Endothelial cell of umbilical vein (primary cell): ENCODE results near the gene PMAIP1. TPM values are rescaled to one million over a fixed set of nuclear protein-coding genes. Genes with fewer than 3 reads are reported as not detected.

Experiments used
- BruUV-seq: library from RNA; stranded (reverse); fragments of 400-500 nt; replicated peaks from 2 replicates; lab custom pipeline; 2021; lab: Mats Ljungman, UMichigan
- CTCF ChIA-PET: fragments of 300-600, 350-600 bp; sonication (Branson Sonifier 250); formaldehyde crosslinking; loops from one replicate; lab custom pipeline; 2021; ENCODE audit warnings: antibody characterized with exemption, inconsistent platforms; lab: Charles Lee
- POLR2A ChIA-PET: fragments of 300-600, 350-600 bp; sonication (Branson Sonifier 250); formaldehyde crosslinking; loops from one replicate; lab custom pipeline; 2021; ENCODE audit warnings: antibody characterized with exemption, inconsistent platforms; lab: Charles Lee
- DNase-seq: peaks from one replicate; pipeline ENCODE4 v3.0.0-alpha.2; 2011; ENCODE audit warnings: low read depth, low spot score
- FAIRE-seq: peaks from 2 replicates; lab custom pipeline; 2011; peaks lifted over from hg19 to GRCh38; lab: Jason Lieb, UNC
- H2AFZ ChIP-seq: 2 replicates; pipeline ENCODE4 v1.6.0; 2012; ENCODE audit warnings: low read depth, low read length, control low read depth, inconsistent platforms
- H3K27ac ChIP-seq: 2 replicates; pipeline ENCODE4 v1.5.1; 2011; ENCODE audit warnings: low read depth, mild to moderate bottlenecking, control low read depth, low read length, moderate library complexity; ENCODE audit not compliant: insufficient read depth
- H3K27me3 ChIP-seq, 2 experiments: 2 replicates each; pipeline versions ENCODE4 v1.6.0 to v1.6.1; 2011; ENCODE audit warnings: low read length in 2 of 2, mixed read lengths in 1 of 2; ENCODE audit not compliant: control insufficient read depth in 2 of 2, insufficient read depth in 2 of 2
- H3K36me3 ChIP-seq, 2 experiments: 2 replicates in 1 of 2; 3 replicates in 1 of 2; pipeline ENCODE4 v1.5.1; 2011; ENCODE audit warnings: low read length in 2 of 2, mild to moderate bottlenecking in 1 of 2, moderate library complexity in 1 of 2; ENCODE audit not compliant: control insufficient read depth in 2 of 2, insufficient read depth in 2 of 2; ENCODE audit errors: extremely low read depth in 1 of 2
- H3K4me1 ChIP-seq: 3 replicates; pipeline ENCODE4 v1.5.1; 2011; ENCODE audit warnings: mild to moderate bottlenecking, low read length; ENCODE audit not compliant: control insufficient read depth, insufficient read depth; ENCODE audit errors: extremely low read depth
- H3K4me2 ChIP-seq: 2 replicates; pipeline ENCODE4 v1.6.1; 2011; ENCODE audit warnings: low read length, control low read depth, mixed read lengths; ENCODE audit not compliant: insufficient read depth
- H3K4me3 ChIP-seq, 3 experiments: fragments of 200-600 bp in 1 of 3; sonication (generic), shearing (Covaris generic) in 1 of 3; replicated peaks in 1 of 3; 2 replicates each; pipeline ENCODE4 v1.5.1; 2011 to 2016; ENCODE audit warnings: control low read depth in 3 of 3, low read length in 3 of 3, mild to moderate bottlenecking in 2 of 3, inconsistent platforms in 1 of 3, low read depth in 1 of 3, moderate library complexity in 1 of 3; ENCODE audit not compliant: insufficient read depth in 1 of 3
- H3K79me2 ChIP-seq: 2 replicates; pipeline ENCODE4 v1.6.0; 2012; ENCODE audit warnings: low read length, inconsistent platforms; ENCODE audit not compliant: control insufficient read depth, insufficient read depth
- H3K9ac ChIP-seq: replicated peaks from 2 replicates; pipeline ENCODE3; 2011; ENCODE audit warnings: low read length, control low read depth; ENCODE audit not compliant: insufficient read depth; ENCODE audit errors: extremely low read depth
- H3K9me1 ChIP-seq: replicated peaks from 3 replicates; pipeline ENCODE4 v1.6.0; 2011; ENCODE audit warnings: mild to moderate bottlenecking, low read length; ENCODE audit not compliant: control insufficient read depth, insufficient read depth; ENCODE audit errors: extremely low read depth
- H3K9me3 ChIP-seq: replicated peaks from 2 replicates; pipeline ENCODE4 v1.5.1; 2012; ENCODE audit warnings: low read length, inconsistent platforms; ENCODE audit not compliant: control insufficient read depth, insufficient read depth
- H4K20me1 ChIP-seq: replicated peaks from 2 replicates; pipeline ENCODE3; 2011; ENCODE audit warnings: mild to moderate bottlenecking, low read length; ENCODE audit not compliant: control insufficient read depth, insufficient read depth; ENCODE audit errors: extremely low read depth
- EZH2 ChIP-seq: IDR thresholded peaks from 2 replicates; pipeline ENCODE4 v1.6.1; 2012; ENCODE audit warnings: borderline replicate concordance, low read depth, mild to moderate bottlenecking, moderate library complexity, low read length, inconsistent platforms; ENCODE audit not compliant: severe bottlenecking
- GATA2 ChIP-seq: IDR thresholded peaks from 2 replicates; pipeline ENCODE4 v1.7.0; 2011; ENCODE audit warnings: low read depth, mild to moderate bottlenecking, moderate library complexity, mixed read lengths, low read length; ENCODE audit not compliant: insufficient read length, insufficient read depth
- POLR2A ChIP-seq: IDR thresholded peaks from 2 replicates; pipeline ENCODE4 v1.6.1; 2012; ENCODE audit warnings: low read depth, mild to moderate bottlenecking, control low read depth, low read length
- POLR2AphosphoS5 ChIP-seq: IDR thresholded peaks from 2 replicates; pipeline ENCODE4 v1.6.1; 2012; ENCODE audit warnings: low read depth, mild to moderate bottlenecking, control low read depth, low read length, moderate library complexity; ENCODE audit not compliant: insufficient read depth
- dilution Hi-C: fragments of 300-500 bp; cut with MboI; formaldehyde crosslinking; loops from one replicate; pipeline ENCODE4 v1.15.0; 2019; ENCODE audit warnings: low sequenced_read_pairs; ENCODE audit not compliant: extremely low pct_ligation_motif_present
- intact Hi-C: fragments of 100-400 bp; cut with micrococcal nuclease; formaldehyde crosslinking; loops from one replicate; pipeline ENCODE4 v1.10.0; 2022
- polyA plus RNA-seq, 4 experiments: library from polyadenylated mRNA; depleted of rRNA in 3 of 4; stranded (reverse) in 3 of 4; unstranded in 1 of 4; fragments of >200 nt; gene quantifications; 2 replicates each; pipeline versions ENCODE4 v1.2.1 to v1.2.3, GENCODE V29; 2011 to 2012; ENCODE audit warnings: missing spikeins in 1 of 4
- total RNA-seq: library from RNA; stranded (reverse); gene quantifications from 2 replicates; pipeline ENCODE4 v1.2.3, GENCODE V29; 2021
- TF ChIP-seq, protein P1 (sequence below), 2 donors: IDR thresholded peaks; 1 replicate in 1 of 2; 2 replicates in 1 of 2; pipeline ENCODE4 v1.5.1; 2011; ENCODE audit warnings: low read length in 2 of 2, mild to moderate bottlenecking in 2 of 2, moderate library complexity in 2 of 2, control low read depth in 1 of 2, inconsistent platforms in 1 of 2, low read depth in 1 of 2; ENCODE audit not compliant: insufficient read depth in 1 of 2; ENCODE audit errors: extremely low read depth in 1 of 2

The PMAIP1 gene
- total and polyA plus RNA-seq, 2 donors (not counting 3 experiments of a cell fraction or from before 2014, with no cell fraction given) = 7.6 to 11.9 TPM

- dilution Hi-C loops (no loop called here), intact Hi-C loops (no loop called here)
- Histone ChIP-seq H3K79me2 (no peaks in the 10 kb centered on the region), H3K9me3 (no peaks in the 10 kb centered on the region), H3K9ac (no peak overlapping the region), H2AFZ (no peak overlapping the region), H3K27me3 (peaks cover 2 to 9% of the 10 kb centered on the region in 2 experiments), H3K4me3 (no peak overlapping the region), H3K4me1 (peaks cover 2% of the 10 kb centered on the region), H3K9me1 (no peaks in the 10 kb centered on the region), H3K27ac (no peak overlapping the region), H3K4me2 (no peak overlapping the region), H4K20me1 (no peaks in the 10 kb centered on the region), H3K36me3 (no peaks in the 10 kb centered on the region)
- DNase-seq (peak; percentile 49), FAIRE-seq (peak; percentile 28)
- ChIA-PET POLR2A (interaction anchor here (0.6 to 0.7 kb wide), 2 partner anchors 28 to 466 kb away, joined by 3 read pairs; no protein-coding TSS in a partner anchor), CTCF (interaction anchor here (0.8 to 1.7 kb wide), 3 partner anchors 8 to 87 kb away, joined by 3 to 9 read pairs (median 5); no protein-coding TSS in a partner anchor)
- TF ChIP-seq POLR2AphosphoS5 (no peak), GATA2 (peak; percentile 26)
- BruUV-seq = no TSS peak
These were observed 27.5 kb downstream of the PMAIP1 start for GRCh38 chr18:59927246-59927825.

DNA sequence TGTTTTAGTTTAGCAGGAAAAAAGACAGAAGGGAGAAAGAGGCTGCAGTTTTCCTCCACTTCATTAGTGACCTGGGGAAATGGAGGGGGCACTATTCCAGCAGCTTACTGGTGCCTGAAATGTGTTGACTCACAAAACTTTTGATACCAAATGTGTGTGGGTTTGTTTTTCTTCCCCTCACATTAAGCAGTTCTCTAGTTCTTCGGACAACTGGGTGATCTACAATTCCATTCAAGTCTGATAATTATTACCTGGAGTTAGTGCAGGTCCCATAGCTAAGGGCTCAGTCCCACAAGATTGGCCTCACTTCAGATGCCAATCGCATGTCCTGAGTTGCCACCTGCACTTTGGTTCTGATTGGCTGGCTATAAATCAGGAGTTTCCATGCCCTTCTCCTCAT is 28.4 kb downstream of the PMAIP1 start:
- Histone ChIP-seq H3K36me3 (no peaks in the 10 kb centered on the region), H3K4me3 (no peak overlapping the region), H3K9me1 (no peaks in the 10 kb centered on the region), H3K27me3 (peaks cover 2 to 9% of the 10 kb centered on the region in 2 experiments), H3K4me1 (peaks cover 2% of the 10 kb centered on the region), H3K4me2 (no peak overlapping the region), H2AFZ (no peak overlapping the region), H4K20me1 (no peaks in the 10 kb centered on the region), H3K9ac (no peak overlapping the region), H3K9me3 (no peaks in the 10 kb centered on the region), H3K27ac (no peak overlapping the region), H3K79me2 (no peaks in the 10 kb centered on the region)
- POLR2A ChIA-PET = no interaction called here
- TF ChIP-seq EZH2 (no peak), GATA2 (no peak), POLR2A (no peak)
- TF ChIP-seq, protein P1, sequence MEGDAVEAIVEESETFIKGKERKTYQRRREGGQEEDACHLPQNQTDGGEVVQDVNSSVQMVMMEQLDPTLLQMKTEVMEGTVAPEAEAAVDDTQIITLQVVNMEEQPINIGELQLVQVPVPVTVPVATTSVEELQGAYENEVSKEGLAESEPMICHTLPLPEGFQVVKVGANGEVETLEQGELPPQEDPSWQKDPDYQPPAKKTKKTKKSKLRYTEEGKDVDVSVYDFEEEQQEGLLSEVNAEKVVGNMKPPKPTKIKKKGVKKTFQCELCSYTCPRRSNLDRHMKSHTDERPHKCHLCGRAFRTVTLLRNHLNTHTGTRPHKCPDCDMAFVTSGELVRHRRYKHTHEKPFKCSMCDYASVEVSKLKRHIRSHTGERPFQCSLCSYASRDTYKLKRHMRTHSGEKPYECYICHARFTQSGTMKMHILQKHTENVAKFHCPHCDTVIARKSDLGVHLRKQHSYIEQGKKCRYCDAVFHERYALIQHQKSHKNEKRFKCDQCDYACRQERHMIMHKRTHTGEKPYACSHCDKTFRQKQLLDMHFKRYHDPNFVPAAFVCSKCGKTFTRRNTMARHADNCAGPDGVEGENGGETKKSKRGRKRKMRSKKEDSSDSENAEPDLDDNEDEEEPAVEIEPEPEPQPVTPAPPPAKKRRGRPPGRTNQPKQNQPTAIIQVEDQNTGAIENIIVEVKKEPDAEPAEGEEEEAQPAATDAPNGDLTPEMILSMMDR (IDR thresholded peaks at IDR 0.05; ENCODE audit: extremely low read depth in 1 of 2, insufficient read depth in 1 of 2, low read depth in 1 of 2, low read length in 2 of 2) = no peak
- intact Hi-C loops = no loop called here
- DNase-seq = no peak
- FAIRE-seq = no peak
- BruUV-seq = no TSS peak
- CTCF ChIA-PET = interaction anchor here (1.3 to 1.7 kb wide), 2 partner anchors 9 to 87 kb away, joined by 5 to 9 read pairs; no protein-coding TSS in a partner anchor
- dilution Hi-C loops = no loop called here
